GM23248 (cell line): ENCODE results near the gene PHOX2B.

Experiments used
- EZH2 ChIP-seq: fragments of 200-600 bp; sonication (generic); IDR thresholded peaks from 2 replicates; pipeline ENCODE4 v1.6.1; 2018; ENCODE audit warnings: antibody characterized with exemption, mild to moderate bottlenecking; ENCODE audit not compliant: insufficient read depth, poor library complexity, severe bottlenecking
- EZH2phosphoT487 ChIP-seq: fragments of 200-600 bp; sonication (generic); IDR thresholded peaks from 2 replicates; pipeline ENCODE4 v1.6.1; 2018; ENCODE audit warnings: antibody characterized with exemption, moderate library complexity, mild to moderate bottlenecking, low read depth; ENCODE audit not compliant: insufficient read depth

GRCh38 chr4:41776466-41776865, 27.9 kb upstream of the PHOX2B start:
- TF ChIP-seq EZH2 (no peak), EZH2phosphoT487 (no peak)
